ENCODE results near the gene MOB3B.

The MOB3B gene

DNA sequence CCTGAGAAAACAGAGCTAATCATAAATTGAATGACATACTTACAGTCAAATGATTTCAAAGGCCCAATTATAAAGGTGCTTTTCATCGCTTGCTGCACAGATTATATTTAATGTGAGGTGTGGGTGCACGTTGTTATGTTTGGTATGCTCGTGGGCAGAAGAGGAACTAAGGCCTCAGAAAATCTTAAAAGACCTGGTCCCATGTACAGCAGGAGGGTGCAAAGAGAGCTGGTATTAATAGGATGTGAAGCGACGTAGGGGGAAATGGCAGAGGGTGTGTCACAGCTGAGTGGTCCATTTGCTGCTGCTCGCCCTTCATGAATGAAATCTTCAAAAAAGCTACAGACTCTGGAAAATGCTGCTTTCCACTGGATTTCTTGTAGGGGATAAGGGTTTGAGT, 46.0 kb downstream of the MOB3B start:
- H3K27ac ChIP-seq (ENCODE audit: extremely low read depth, low read depth, low read length), result no peak overlapping the region
- CTCF ChIA-PET, result interaction anchor here (0.6 to 0.8 kb wide), 2 partner anchors 46 to 151 kb away, joined by 3 to 4 read pairs; no protein-coding TSS in a partner anchor
- H3K36me3 ChIP-seq (ENCODE audit: control insufficient read depth in 2 of 2, insufficient read depth in 1 of 2, low read length in 2 of 2), result no peaks in the 10 kb centered on the region
- no peaks in the 10 kb centered on the region for H3K9me3 ChIP-seq (ENCODE audit: control insufficient read depth, insufficient read depth, low read depth, low read length)
- TF ChIP-seq ZNF658 (tag by site-specific recombination; IDR thresholded peaks at IDR 0.05) (no peak), ZNF660 (tag by site-specific recombination; IDR thresholded peaks at IDR 0.05) (no peak), ZNF624 (tag by site-specific recombination; IDR thresholded peaks at IDR 0.05) (no peak), ZNF16 (tag by site-specific recombination; IDR thresholded peaks at IDR 0.05; ENCODE audit: low read depth) (no peak), ZNF837 (tag by site-specific recombination; IDR thresholded peaks at IDR 0.05) (no peak), SP2 (tag by site-specific recombination; IDR thresholded peaks at IDR 0.05) (no peak)
- no peaks in the 10 kb centered on the region for H3K4me1 ChIP-seq (ENCODE audit: control insufficient read depth, insufficient read depth, low read length)
- H3K4me3 ChIP-seq (ENCODE audit: low read depth, low read length), result no peak overlapping the region
- POLR2A ChIA-PET, result no interaction called here

DNA sequence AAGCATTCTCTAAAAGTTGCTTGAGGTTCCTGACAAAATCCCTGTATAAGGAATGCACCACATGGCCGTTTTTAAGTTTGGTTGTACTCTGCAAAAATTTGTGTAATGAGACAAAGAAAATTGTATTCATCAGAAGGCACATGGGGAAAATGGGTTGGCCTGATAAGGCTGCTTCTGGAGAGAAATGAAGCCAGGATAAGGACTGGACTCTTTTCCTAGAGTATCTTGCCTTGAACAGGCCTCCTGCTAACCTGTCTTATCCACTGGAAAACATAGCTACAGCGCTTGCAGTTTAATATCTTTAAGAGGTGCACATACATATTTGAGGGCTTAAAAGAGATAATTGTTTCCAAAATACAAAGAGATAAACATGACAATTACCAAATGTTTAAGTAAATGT, 46.9 kb downstream of the MOB3B start:
- Histone ChIP-seq H3K36me3 (ENCODE audit: control insufficient read depth in 2 of 2, insufficient read depth in 1 of 2, low read length in 2 of 2) (no peaks in the 10 kb centered on the region), H3K27ac (ENCODE audit: extremely low read depth, low read depth, low read length) (no peak overlapping the region), H3K9me3 (ENCODE audit: control insufficient read depth, insufficient read depth, low read depth, low read length) (no peaks in the 10 kb centered on the region), H3K4me3 (ENCODE audit: low read depth, low read length) (no peak overlapping the region), H3K4me1 (ENCODE audit: control insufficient read depth, insufficient read depth, low read length) (no peaks in the 10 kb centered on the region)
- ChIA-PET CTCF (no interaction called here), POLR2A (no interaction called here)
- no peak for TF ChIP-seq RBAK (tag by site-specific recombination; IDR thresholded peaks at IDR 0.05)
- TF ChIP-seq ZNF48 (tag by site-specific recombination; IDR thresholded peaks at IDR 0.05), result no peak
- no peak for TF ChIP-seq ZNF202 (tag by site-specific recombination; IDR thresholded peaks at IDR 0.05; ENCODE audit: borderline replicate concordance)
- TF ChIP-seq ZNF311 (tag by site-specific recombination; IDR thresholded peaks at IDR 0.05; ENCODE audit: borderline replicate concordance), result no peak
- no peak for TF ChIP-seq ZNF785 (tag by site-specific recombination; IDR thresholded peaks at IDR 0.05)
- TF ChIP-seq BCL11B (tag by site-specific recombination; IDR thresholded peaks at IDR 0.05; ENCODE audit: low read depth), result no peak
- no peak for TF ChIP-seq ZNF157 (tag by site-specific recombination; IDR thresholded peaks at IDR 0.05)
- TF ChIP-seq HOXD13 (CRISPR knock-in tag; IDR thresholded peaks at IDR 0.05; ENCODE audit: borderline replicate concordance), result no peak
- no peak for TF ChIP-seq ZNF23 (tag by site-specific recombination; IDR thresholded peaks at IDR 0.05; ENCODE audit: borderline replicate concordance)
- TF ChIP-seq ZNF302 (tag by site-specific recombination; IDR thresholded peaks at IDR 0.05; ENCODE audit: low read depth), result no peak
- TF ChIP-seq, protein P1, sequence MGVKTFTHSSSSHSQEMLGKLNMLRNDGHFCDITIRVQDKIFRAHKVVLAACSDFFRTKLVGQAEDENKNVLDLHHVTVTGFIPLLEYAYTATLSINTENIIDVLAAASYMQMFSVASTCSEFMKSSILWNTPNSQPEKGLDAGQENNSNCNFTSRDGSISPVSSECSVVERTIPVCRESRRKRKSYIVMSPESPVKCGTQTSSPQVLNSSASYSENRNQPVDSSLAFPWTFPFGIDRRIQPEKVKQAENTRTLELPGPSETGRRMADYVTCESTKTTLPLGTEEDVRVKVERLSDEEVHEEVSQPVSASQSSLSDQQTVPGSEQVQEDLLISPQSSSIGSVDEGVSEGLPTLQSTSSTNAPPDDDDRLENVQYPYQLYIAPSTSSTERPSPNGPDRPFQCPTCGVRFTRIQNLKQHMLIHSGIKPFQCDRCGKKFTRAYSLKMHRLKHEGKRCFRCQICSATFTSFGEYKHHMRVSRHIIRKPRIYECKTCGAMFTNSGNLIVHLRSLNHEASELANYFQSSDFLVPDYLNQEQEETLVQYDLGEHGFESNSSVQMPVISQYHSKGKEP (tag by site-specific recombination; IDR thresholded peaks at IDR 0.05), result no peak
- TF ChIP-seq GLI4 (tag by site-specific recombination; IDR thresholded peaks at IDR 0.05), result no peak
- no peak for TF ChIP-seq ZFP69B (tag by site-specific recombination; IDR thresholded peaks at IDR 0.05)
- TF ChIP-seq ZNF830 (tag by site-specific recombination; IDR thresholded peaks at IDR 0.05; ENCODE audit: low read depth), result no peak
- TF ChIP-seq ZNF514 (tag by site-specific recombination; IDR thresholded peaks at IDR 0.05), result no peak
- TF ChIP-seq ZNF394 (tag by site-specific recombination; IDR thresholded peaks at IDR 0.05; ENCODE audit: borderline replicate concordance), result no peak
- no peak for TF ChIP-seq ZFP41 (tag by site-specific recombination; IDR thresholded peaks at IDR 0.05; ENCODE audit: borderline replicate concordance)
- no peak for TF ChIP-seq TCF7L2 (IDR thresholded peaks at IDR 0.05; ENCODE audit: borderline replicate concordance, low read depth, low read length)
- TF ChIP-seq GLIS1 (tag by site-specific recombination; IDR thresholded peaks at IDR 0.05), result no peak
- TF ChIP-seq, protein P2, sequence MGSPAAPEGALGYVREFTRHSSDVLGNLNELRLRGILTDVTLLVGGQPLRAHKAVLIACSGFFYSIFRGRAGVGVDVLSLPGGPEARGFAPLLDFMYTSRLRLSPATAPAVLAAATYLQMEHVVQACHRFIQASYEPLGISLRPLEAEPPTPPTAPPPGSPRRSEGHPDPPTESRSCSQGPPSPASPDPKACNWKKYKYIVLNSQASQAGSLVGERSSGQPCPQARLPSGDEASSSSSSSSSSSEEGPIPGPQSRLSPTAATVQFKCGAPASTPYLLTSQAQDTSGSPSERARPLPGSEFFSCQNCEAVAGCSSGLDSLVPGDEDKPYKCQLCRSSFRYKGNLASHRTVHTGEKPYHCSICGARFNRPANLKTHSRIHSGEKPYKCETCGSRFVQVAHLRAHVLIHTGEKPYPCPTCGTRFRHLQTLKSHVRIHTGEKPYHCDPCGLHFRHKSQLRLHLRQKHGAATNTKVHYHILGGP (tag by site-specific recombination; IDR thresholded peaks at IDR 0.05), result no peak

Measured in HEK293 (cell line).